Kidney tubule cell (primary cell): ENCODE measurements around the gene TTC29.
A peak's percentile ranks its signal among the peaks of the same experiment; 100 is the strongest.
"Not testable (repeated sequence)": the region's sequence is repeated elsewhere in the genome, so short reads cannot be mapped to it uniquely, and the experiment has no call there.

Experiments used
- DNase-seq: peaks from one replicate; pipeline ENCODE4 v3.0.0-alpha.2; 2018; ENCODE audit warnings: low spot score

Gene TTC29

DNA sequence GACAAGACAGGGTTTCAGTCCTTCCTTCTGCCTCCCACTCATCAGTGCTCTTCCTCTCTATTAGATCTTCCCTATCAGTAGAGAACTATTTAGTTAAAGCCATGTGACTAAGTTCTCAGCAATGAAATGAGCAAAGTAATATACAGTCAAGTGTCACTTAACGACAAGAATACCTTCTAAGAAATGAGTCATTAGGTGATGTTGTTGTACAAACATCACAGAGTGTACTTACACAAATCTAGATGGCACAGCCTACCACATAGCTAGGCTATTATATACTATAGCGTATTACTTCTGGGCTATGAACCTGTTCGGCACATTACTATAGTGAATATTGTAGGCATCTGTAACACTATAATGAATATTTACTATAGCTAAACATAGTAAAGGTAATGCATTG, 235.7 kb downstream of the TTC29 start:
- DNase-seq, result peak; percentile 7

DNA sequence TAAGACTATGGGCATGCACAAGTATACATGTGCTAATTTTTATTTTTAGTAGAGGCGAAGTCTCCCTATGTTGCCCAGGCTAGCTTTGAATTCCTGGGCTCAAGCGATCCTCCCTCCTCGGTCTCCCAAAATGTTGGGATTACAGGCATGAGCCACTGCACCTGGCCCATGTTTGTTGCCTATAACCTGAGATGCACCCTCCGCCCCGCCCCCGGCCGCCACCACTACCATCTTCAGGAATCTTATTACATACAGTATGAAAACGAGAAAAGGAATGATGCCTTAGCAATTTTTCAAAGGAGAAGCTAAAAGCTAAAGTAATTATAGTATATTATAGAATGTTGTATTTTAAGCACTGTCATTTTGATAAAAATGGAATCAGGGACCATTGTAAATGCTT, 245.8 kb downstream of the TTC29 start:
- no peak for DNase-seq

DNA sequence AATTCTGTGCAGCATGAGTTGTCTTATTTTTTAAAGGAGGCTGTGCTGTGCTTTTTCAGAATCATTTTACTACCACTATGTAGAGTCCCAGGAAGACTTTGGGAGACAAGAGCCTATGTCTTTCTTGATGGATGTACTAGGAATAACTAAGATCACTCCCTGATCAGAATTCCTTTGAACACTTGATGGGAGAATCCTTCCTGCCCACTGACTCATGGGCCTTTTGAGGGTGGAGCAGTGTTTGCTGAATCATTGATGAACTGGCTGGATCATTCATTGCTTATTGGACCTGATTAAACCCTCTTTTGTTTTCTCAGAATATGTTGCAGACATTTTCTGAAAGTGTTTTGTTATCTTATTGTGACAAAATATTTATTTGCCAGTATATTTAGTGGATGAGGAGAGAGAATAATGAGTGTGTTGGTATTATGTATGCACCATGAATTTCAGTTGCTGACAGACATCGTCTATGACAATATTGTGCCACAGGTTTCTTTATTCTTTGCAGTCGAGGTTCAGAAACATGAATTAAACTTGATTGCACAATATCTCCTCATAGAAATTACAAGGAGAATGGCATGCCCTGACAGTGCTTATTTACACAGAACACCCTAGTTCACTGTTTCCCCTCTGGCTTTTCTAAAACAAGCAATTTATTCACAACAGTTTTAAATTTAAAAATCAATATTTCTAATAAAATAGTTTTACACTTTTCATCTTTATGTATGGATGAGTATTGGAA, 270.7 kb downstream of the TTC29 start:
- no peak for DNase-seq

- DNase-seq, result not testable (repeated sequence)
Observed at GRCh38 chr4:146663968-146664311, 281.7 kb downstream of the TTC29 start.

DNA sequence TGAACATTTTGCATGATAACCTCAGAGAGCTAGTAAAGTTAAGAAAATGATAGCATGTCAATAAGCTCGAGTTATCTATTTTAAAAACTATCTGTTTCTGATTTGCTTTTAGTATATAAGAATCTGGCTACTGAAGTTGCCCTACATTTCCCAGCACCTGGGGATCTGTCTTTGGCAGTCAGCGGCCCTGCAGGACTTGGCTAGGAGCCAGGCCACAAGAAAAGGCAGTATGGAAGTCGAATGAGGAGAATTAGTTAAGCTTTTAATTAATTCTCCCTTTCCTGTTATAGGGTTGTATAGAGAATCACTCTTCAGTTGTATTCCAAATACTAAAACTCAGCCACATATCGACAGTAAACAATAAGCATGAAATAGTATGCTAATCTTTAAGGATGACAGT, 284.3 kb downstream of the TTC29 start:
- DNase-seq, result no peak
